Neural cell (in vitro differentiated cells): ENCODE data around the gene ANKRD28. TPM values are rescaled to one million over a fixed set of nuclear protein-coding genes. Genes with fewer than 3 reads are reported as not detected.

Experiments used
- H2AFZ ChIP-seq: fragments of 200-600, 300-800 bp; sonication (generic), shearing (Covaris generic); 2 replicates; pipeline ENCODE4 v1.6.0; 2014; ENCODE audit warnings: low read depth, mild to moderate bottlenecking, antibody characterized with exemption, low read length, moderate library complexity
- H3F3A ChIP-seq: fragments of 200-600 bp; shearing (Covaris generic); 2 replicates; pipeline ENCODE4 v1.6.1; 2016; ENCODE audit warnings: mild to moderate bottlenecking, moderate library complexity, mixed read lengths, antibody characterized with exemption, low read length; ENCODE audit not compliant: insufficient read depth, poor library complexity, severe bottlenecking
- H3K27ac ChIP-seq: fragments of 200-600, 300-800 bp; sonication (generic), shearing (Covaris generic); 2 replicates; pipeline ENCODE4 v1.5.1; 2014; ENCODE audit warnings: mild to moderate bottlenecking, low read length, moderate library complexity
- H3K27me3 ChIP-seq: fragments of 300-800, 200-600 bp; sonication (generic), shearing (Covaris generic); 2 replicates; pipeline ENCODE4 v1.6.0; 2014; ENCODE audit warnings: mild to moderate bottlenecking, low read depth, low read length, moderate library complexity; ENCODE audit not compliant: insufficient read depth
- H3K36me3 ChIP-seq: fragments of 300-800, 200-600 bp; sonication (generic), shearing (Covaris generic); 2 replicates; pipeline ENCODE4 v1.5.1; 2014; ENCODE audit warnings: mild to moderate bottlenecking, antibody characterized with exemption, low read length, moderate library complexity; ENCODE audit not compliant: insufficient read depth
- H3K4me2 ChIP-seq: fragments of 300-800, 200-600 bp; sonication (generic), shearing (Covaris generic); 2 replicates; pipeline ENCODE4 v1.6.0; 2014; ENCODE audit warnings: mild to moderate bottlenecking, low read length
- H3K4me3 ChIP-seq: fragments of 300-800, 200-600 bp; sonication (generic), shearing (Covaris generic); 2 replicates; pipeline ENCODE4 v1.5.1; 2014; ENCODE audit warnings: mild to moderate bottlenecking, low read length, moderate library complexity
- H3K79me2 ChIP-seq: fragments of 200-600 bp; shearing (Covaris generic); replicated peaks from 2 replicates; pipeline ENCODE4 v1.6.0; 2014; ENCODE audit warnings: mild to moderate bottlenecking, low read length, moderate library complexity; ENCODE audit not compliant: insufficient read depth
- H3K9ac ChIP-seq: fragments of 300-800, 200-600 bp; sonication (generic), shearing (Covaris generic); 2 replicates; pipeline ENCODE4 v1.6.1; 2016; ENCODE audit warnings: mild to moderate bottlenecking, low read length, mixed read lengths
- H3K9me2 ChIP-seq: fragments of 200-600 bp; shearing (Covaris generic); 2 replicates; pipeline ENCODE4 v1.6.1; 2016; ENCODE audit warnings: mild to moderate bottlenecking, low read length, mixed read lengths; ENCODE audit not compliant: insufficient read depth
- H3K9me3 ChIP-seq: fragments of 200-600, 300-800 bp; sonication (generic), shearing (Covaris generic); 2 replicates; pipeline ENCODE4 v1.6.1; 2016; ENCODE audit warnings: mild to moderate bottlenecking, mixed run types, low read length, moderate library complexity, mixed read lengths
- H4K20me1 ChIP-seq: fragments of 200-600 bp; shearing (Covaris generic); 2 replicates; pipeline ENCODE4 v1.6.1; 2016; ENCODE audit warnings: mild to moderate bottlenecking, mixed run types; ENCODE audit not compliant: insufficient read depth
- CTCF ChIP-seq: fragments of 450-650 bp; IDR thresholded peaks from 2 replicates; pipeline ENCODE4 v1.5.1; 2014; ENCODE audit warnings: antibody characterized with exemption, mild to moderate bottlenecking, moderate library complexity; ENCODE audit not compliant: poor library complexity, severe bottlenecking
- EP300 ChIP-seq: fragments of 450-650 bp; conservative IDR thresholded peaks from 2 replicates; pipeline ENCODE4 v1.6.1; 2014; ENCODE audit warnings: antibody characterized with exemption, mild to moderate bottlenecking, moderate library complexity; ENCODE audit not compliant: poor library complexity, severe bottlenecking
- EZH2 ChIP-seq: fragments of 200-600, 300-800 bp; shearing (Covaris generic), sonication (generic); IDR thresholded peaks from 2 replicates; pipeline ENCODE4 v1.6.1; 2014; ENCODE audit warnings: antibody characterized with exemption, low read length, borderline replicate concordance, mild to moderate bottlenecking; ENCODE audit not compliant: insufficient read depth, poor library complexity, severe bottlenecking
- MXI1 ChIP-seq: fragments of 450-650 bp; conservative IDR thresholded peaks from 2 replicates; pipeline ENCODE4 v1.6.1; 2014; ENCODE audit warnings: antibody characterized with exemption, mild to moderate bottlenecking; ENCODE audit not compliant: poor library complexity, severe bottlenecking
- POLR2AphosphoS5 ChIP-seq: IDR thresholded peaks from 2 replicates; pipeline ENCODE4 v1.6.1; 2012
- RAD21 ChIP-seq: fragments of 450-650 bp; conservative IDR thresholded peaks from 2 replicates; pipeline ENCODE4 v1.6.1; 2014; ENCODE audit warnings: antibody characterized with exemption, mild to moderate bottlenecking, moderate library complexity
- REST ChIP-seq: IDR thresholded peaks from 2 replicates; pipeline ENCODE4 v1.6.1; 2012; ENCODE audit warnings: borderline replicate concordance
- SMC3 ChIP-seq: fragments of 450-650 bp; conservative IDR thresholded peaks from 2 replicates; pipeline ENCODE4 v1.6.1; 2014; ENCODE audit warnings: antibody characterized with exemption, mild to moderate bottlenecking, moderate library complexity; ENCODE audit not compliant: poor library complexity
- TAF1 ChIP-seq: IDR thresholded peaks from 2 replicates; pipeline ENCODE4 v1.6.1; 2012; ENCODE audit warnings: low read depth
- polyA plus RNA-seq: library from polyadenylated mRNA; depleted of rRNA; stranded (reverse); fragments of >200 nt; gene quantifications from 2 replicates; pipeline ENCODE4 v1.2.3, GENCODE V29; 2014

ANKRD28 gene
- polyA plus RNA-seq, 1 donor from 2014 or later: 101 TPM

GRCh38 chr3:15839568-15839967, 41.8 kb upstream of the ANKRD28 start:
- H3K9ac ChIP-seq: no peak overlapping the region
- H3K4me2 ChIP-seq: no peak overlapping the region
- peaks cover 48% of the 10 kb centered on the region for H3K79me2 ChIP-seq
- no peaks in the 10 kb centered on the region for H3K9me3 ChIP-seq
- no peaks in the 10 kb centered on the region for H4K20me1 ChIP-seq
- H3K27me3 ChIP-seq: no peaks in the 10 kb centered on the region
- no peak overlapping the region for H2AFZ ChIP-seq
- no peaks in the 10 kb centered on the region for H3K36me3 ChIP-seq
- no peaks in the 10 kb centered on the region for H3K9me2 ChIP-seq
- no peak for TF ChIP-seq CTCF
- TF ChIP-seq SMC3: no peak
- TF ChIP-seq REST: no peak
- no peak for TF ChIP-seq POLR2AphosphoS5
- no peak for TF ChIP-seq EP300
- TF ChIP-seq EZH2: no peak
- no peak for TF ChIP-seq MXI1
- no peak for TF ChIP-seq RAD21
- H3F3A ChIP-seq: no peaks in the 10 kb centered on the region
- no peak overlapping the region for H3K27ac ChIP-seq
- H3K4me3 ChIP-seq: no peak overlapping the region

GRCh38 chr3:15831927-15832326, 34.1 kb upstream of the ANKRD28 start:
- Histone ChIP-seq H3K27me3 (no peaks in the 10 kb centered on the region), H3K27ac (no peak overlapping the region), H3F3A (no peaks in the 10 kb centered on the region), H3K36me3 (no peaks in the 10 kb centered on the region), H4K20me1 (no peaks in the 10 kb centered on the region), H3K4me3 (no peak overlapping the region), H3K9ac (no peak overlapping the region), H3K4me2 (no peak overlapping the region), H3K79me2 (peaks cover 25% of the 10 kb centered on the region), H3K9me3 (no peaks in the 10 kb centered on the region), H2AFZ (no peak overlapping the region), H3K9me2 (no peaks in the 10 kb centered on the region)
- TF ChIP-seq EZH2 (no peak), EP300 (no peak), REST (no peak), MXI1 (no peak), SMC3 (no peak), POLR2AphosphoS5 (no peak), TAF1 (no peak), CTCF (no peak), RAD21 (no peak)
